Ecto neural progenitor cell (in vitro differentiated cells): ENCODE measurements around the gene CCDC107.
"Not testable (repeated sequence)": the region's sequence is repeated elsewhere in the genome, so short reads cannot be mapped to it uniquely, and the experiment has no call there.

Experiments used
- DNase-seq: peaks from one replicate; pipeline ENCODE4 v3.0.0-alpha.2; 2018; ENCODE audit warnings: low spot score

Gene CCDC107

GRCh38 chr9:35638751-35639150 is 19.3 kb upstream of the CCDC107 start:
- DNase-seq, result not testable (repeated sequence)

DNA sequence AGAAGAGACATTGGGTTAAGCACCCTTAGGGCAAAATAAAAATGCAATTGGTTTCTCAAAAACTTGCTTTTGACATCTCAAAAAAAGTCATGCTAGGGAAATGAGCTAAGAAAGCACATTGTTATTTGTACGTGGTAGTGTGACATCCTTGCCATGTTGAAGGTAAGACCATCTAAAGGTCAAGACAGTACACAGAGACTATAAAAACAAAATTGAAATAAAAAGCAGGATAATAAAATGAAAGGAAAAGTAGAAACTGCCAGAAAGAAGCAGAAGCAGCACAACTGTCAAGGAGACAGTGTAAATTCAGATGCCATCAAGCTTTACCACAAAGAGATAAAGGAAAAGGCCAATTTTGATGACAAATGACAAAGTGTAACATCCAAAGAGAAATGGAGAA is 18.9 kb upstream of the CCDC107 start:
- DNase-seq, result not testable (repeated sequence)

DNA sequence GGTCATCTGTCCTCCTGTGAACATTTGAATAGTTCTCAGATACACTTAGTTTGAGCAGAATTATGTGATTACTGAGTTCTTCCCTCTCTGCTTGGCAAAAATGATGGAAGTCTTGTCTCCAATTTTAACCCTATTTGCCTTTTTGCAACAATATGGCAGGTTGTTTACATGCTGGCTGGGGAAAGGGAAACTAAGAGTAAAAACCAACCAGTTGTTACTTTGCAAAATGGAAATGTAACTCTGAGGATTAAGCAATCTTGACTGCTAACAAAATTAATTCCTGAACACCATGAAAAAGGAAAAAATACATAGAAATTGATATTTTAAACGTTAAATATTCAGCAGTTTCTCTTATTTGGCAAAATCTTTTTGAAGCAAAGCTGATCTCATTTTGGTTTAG is 18.5 kb upstream of the CCDC107 start:
- no peak for DNase-seq

- not testable (repeated sequence) for DNase-seq
Measured at GRCh38 chr9:35640431-35640830, 17.7 kb upstream of the CCDC107 start.

DNA sequence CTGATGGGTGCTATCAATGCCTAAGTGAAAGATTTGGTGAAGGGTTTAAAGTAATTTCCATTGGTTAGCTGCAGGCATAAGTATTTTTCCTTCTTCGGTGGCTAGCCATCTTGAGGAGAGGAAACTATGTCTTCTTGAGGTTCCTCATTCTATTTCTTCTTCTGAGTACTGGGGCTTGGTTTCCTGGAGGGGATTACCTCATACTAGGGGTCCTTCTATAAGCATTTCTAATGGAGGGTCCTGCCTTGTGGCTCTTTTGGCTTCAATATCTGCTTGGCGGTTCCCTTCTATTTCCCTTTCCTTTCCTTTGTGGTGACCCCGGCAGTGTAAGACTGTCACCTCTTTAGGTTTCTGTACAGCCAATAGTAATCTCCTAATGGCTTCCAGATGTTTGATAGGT is 16.6 kb upstream of the CCDC107 start:
- not testable (repeated sequence) for DNase-seq

DNA sequence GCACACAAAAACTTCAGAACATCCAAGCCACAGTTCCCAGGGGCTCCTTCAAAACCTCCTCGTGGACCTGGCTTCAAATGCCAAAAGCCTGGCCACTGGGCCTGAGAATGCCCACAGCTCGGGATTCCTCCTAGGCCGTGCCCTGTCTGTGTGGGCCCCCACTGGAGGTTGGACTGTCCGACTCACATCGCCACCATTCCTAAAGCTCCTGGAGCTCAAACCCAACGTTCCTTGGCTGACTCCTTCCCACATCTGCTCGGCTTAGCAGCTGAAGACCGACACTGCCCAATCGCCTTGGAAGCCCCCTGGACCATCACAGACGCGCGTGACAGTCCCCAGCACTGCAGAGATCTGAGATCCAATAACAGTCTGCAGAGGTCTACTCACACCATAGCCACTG is 15.0 kb upstream of the CCDC107 start:
- no peak for DNase-seq

GRCh38 chr9:35645736-35646135 is 12.4 kb upstream of the CCDC107 start:
- not testable (repeated sequence) for DNase-seq

DNA sequence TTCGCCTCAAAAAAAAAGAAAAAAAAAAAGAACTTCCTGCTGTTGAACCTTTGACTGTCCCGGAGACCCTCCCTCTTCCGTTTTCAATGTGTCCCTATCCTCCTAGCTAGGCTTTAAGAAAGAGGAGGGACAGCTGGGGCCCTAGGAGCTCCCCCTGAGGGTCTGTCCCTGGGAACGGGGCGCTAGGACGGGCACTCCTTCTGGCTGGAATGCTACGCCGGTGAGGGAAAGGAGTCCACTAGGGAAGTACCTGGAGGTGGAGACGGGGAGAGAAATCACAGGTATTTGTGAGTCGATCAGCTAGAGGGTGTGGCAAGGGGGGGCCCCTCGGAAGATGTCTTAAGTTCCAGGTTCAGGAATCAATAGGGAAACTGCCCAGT is 11.9 kb upstream of the CCDC107 start:
- DNase-seq, result peak; percentile 73

- DNase-seq, result peak; percentile 95
Measured at GRCh38 chr9:35646533-35647265, 11.4 kb upstream of the CCDC107 start.

- DNase-seq, result no peak
Measured at GRCh38 chr9:35649431-35650340, 8.4 kb upstream of the CCDC107 start.

- DNase-seq, result no peak
Measured at GRCh38 chr9:35650341-35651158, 7.5 kb upstream of the CCDC107 start, which contains the start of gene SIT1. Gene SIT1, minus strand, starts transcription at chr9:35650931. Its CDS starts 78 bp downstream, at chr9:35650853.

- no peak for DNase-seq
Measured at GRCh38 chr9:35651956-35652828, 5.9 kb upstream of the CCDC107 start.

DNA sequence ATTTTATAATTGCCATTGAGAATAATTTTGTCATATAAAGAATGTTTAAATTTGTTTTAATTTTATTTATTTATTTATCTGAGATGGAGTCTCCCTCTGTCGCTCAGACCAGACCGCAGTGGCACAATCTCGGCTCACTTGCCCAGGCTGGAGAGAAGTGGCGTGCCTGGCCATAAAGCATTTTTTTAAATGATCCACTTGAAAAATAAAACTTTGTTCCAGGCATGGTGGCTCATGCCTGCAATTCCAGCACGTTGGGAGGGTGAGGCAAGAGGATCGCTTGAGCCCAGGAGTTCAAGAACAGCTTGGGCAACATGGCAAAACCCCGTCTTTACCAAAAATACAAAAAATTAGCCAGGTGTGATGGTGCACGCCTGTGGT is 5.3 kb upstream of the CCDC107 start:
- no peak for DNase-seq

DNA sequence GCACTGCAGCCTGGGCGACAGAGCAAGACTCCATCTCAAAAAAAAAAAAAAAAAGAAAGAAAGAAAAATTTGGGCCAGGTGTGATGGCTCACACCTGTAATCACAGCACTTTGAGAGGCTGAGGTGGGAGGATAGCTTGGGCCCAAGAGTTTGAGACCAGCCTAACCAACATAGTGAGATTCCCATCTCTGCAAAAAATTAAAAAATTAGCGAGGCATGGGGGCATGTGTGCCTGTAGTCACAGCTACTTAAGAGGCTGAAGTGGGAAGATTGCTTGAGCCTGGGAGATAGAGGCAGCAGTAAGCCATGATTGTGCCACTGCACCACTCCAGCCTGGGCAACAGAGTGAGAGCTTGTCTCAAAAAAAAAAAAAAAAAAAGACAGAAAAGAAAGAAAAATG is 4.5 kb upstream of the CCDC107 start:
- no peak for DNase-seq

DNA sequence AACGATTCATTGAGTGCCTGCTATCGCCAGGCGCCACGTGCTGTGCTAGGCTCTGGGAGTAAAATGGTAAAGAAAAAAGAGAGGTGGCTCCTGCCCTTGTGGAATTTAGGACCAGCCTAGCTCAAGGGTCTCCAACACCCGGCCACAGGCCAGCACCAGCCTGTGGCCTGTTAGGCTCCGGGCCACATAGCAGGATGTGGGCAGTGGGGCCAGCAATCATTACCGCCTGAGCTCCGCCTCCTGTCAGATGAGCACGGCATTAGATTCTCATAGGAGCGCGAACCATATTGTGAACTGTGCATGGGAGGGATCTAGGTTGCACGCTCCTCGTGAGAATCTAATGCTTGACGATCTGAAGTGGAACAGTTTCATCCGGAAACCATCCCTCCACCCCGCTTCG is 1.7 kb upstream of the CCDC107 start:
- DNase-seq, result no peak

GRCh38 chr9:35656831-35657545 is 1.1 kb upstream of the CCDC107 start:
- no peak for DNase-seq

DNA sequence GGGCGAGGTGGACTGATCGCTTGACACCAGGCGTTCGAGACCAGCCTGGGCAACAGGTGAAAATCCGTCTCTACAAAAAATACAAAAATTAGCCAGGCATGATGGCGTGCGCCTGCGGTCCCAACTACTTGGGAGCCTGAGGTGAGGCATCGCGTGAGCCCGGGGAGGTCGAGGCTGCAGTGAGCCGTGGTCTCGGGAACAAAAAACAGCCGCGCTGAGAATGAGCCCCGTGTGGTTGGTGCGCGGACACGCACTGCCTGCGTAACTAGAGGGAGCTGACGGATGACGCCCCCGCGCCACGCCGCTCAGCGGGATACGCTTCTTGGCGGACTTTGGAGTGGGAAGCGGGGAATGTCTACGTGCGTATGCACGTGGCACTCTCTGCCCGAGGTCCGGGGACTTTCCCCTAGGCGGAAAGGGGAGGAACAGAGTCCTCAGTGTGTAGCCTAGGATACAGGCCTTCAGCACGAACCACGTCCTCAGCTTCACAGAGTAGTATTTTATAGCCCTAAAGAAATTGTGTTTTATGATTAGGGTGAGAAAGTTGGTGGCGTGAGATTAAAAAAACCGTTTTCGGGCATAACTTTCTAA is 451 bp upstream of the CCDC107 start, which contains the start of gene RMRP:
Gene RMRP, minus strand, starts transcription at position 474 of the 591 bp plus-strand sequence.
- peak; percentile 96 for DNase-seq

- no peak for DNase-seq
Measured at GRCh38 chr9:35658968-35659220, 802 bp downstream of the CCDC107 start.

DNA sequence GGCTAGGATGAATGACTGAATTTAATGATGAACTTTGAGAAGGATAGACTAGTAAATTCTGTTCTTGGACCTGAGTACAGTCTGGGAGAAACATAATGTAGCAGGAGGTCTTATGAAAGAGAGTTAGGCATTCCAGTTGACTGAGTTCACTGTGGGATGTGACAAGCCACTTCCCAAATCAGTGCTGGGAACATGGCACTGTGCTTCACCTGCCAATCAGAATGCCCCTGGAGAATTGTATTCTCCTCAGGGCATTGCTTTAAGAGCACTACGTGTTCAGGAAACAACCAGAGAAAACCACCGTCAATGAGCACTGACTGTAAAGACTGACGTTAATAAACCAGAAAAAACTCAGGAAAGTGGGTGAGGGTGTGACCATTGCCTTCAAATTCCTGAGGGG is 1.2 kb downstream of the CCDC107 start:
- no peak for DNase-seq

DNA sequence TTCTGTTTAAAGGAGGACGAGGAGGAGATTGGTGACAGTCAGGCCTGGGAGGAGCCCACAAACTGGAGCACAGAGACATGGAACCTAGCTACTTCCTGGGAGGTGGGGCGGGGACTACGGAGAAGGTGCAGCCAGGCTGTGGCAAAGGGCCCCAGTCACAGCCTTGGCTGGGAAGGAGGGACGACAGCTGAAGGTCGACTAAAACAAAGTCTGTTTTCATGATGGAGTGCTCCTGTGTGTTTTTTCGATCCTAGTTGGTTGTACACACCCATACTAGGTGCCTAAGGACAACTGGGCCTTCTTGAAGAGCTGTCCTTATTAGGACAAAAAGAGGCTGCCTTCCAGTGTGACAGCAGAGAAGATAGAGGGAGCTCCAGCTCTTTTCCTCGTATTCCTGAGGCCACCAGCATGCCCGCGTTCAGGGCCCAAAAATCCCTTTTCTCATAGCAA is 2.9 kb downstream of the CCDC107 start:
- DNase-seq, result no peak
